Naive B cell (primary cell): ENCODE measurements around the gene TBX1. TPM values are rescaled to one million over a fixed set of nuclear protein-coding genes. Genes with fewer than 3 reads are reported as not detected.

Source experiments
- ATAC-seq, 2 donors: fragments of 150-1000 bp; cut with Tn5 transposase; 2 replicates each; pipeline ENCODE4 v1.10.0; 2021; ENCODE audit warnings: low read depth in 2 of 2, mild to moderate bottlenecking in 2 of 2, moderate library complexity in 2 of 2
- DNase-seq: peaks from one replicate; pipeline ENCODE4 v3.0.0; 2022
- H3K27ac Mint-ChIP-seq, 6 donors: one replicate each; pipeline ENCODE4 v1.8.0; 2020 to 2022; ENCODE audit warnings: mild to moderate bottlenecking in 6 of 6, mixed read lengths in 6 of 6, moderate library complexity in 5 of 6, inconsistent platforms in 2 of 6
- H3K27me3 Mint-ChIP-seq, 3 donors: one replicate each; pipeline ENCODE4 v1.8.0; 2021 to 2022; ENCODE audit warnings: mixed read lengths in 3 of 3, mild to moderate bottlenecking in 1 of 3
- H3K36me3 Mint-ChIP-seq, 2 donors: one replicate each; pipeline ENCODE4 v1.8.0; 2020 to 2022; ENCODE audit warnings: mixed read lengths in 2 of 2, inconsistent platforms in 1 of 2, mild to moderate bottlenecking in 1 of 2
- H3K4me1 Mint-ChIP-seq, 3 donors: one replicate each; pipeline ENCODE4 v1.8.0; 2020 to 2022; ENCODE audit warnings: mixed read lengths in 3 of 3, inconsistent platforms in 1 of 3, mild to moderate bottlenecking in 1 of 3, moderate library complexity in 1 of 3
- H3K4me3 Mint-ChIP-seq, 8 donors: one replicate each; pipeline ENCODE4 v1.8.0; 2020 to 2022; ENCODE audit warnings: mild to moderate bottlenecking in 8 of 8, mixed read lengths in 8 of 8, moderate library complexity in 8 of 8, inconsistent platforms in 2 of 8
- H3K9me3 Mint-ChIP-seq, 7 donors: one replicate each; pipeline ENCODE4 v1.8.0; 2020 to 2022; ENCODE audit warnings: mixed read lengths in 7 of 7, mild to moderate bottlenecking in 5 of 7, inconsistent platforms in 2 of 7, moderate library complexity in 1 of 7
- polyA plus RNA-seq, 6 donors: library from polyadenylated mRNA; unstranded; fragments of 300-500 nt; fragmentation: Illumina TruSeq; gene quantifications; one replicate each; pipeline ENCODE4 v1.2.3, GENCODE V29; 2021; ENCODE audit warnings: low read depth in 6 of 6

Gene TBX1
- polyA plus RNA-seq, 6 donors from 2014 or later = not detected

GRCh38 chr22:19745155-19746101 is 15.2 kb upstream of the TBX1 start:
- DNase-seq (no peak), ATAC-seq (no peak)
- Mint-ChIP-seq H3K27ac (no peak overlapping the region), H3K36me3 (no peaks in the 10 kb centered on the region), H3K4me3 (peak overlapping the region in 1 of 8 donors; percentile 15), H3K4me1 (no peaks in the 10 kb centered on the region), H3K9me3 (no peaks in the 10 kb centered on the region), H3K27me3 (peaks cover 0 to 20% (median 8%) of the 10 kb centered on the region in 3 donors)

- DNase-seq (no peak), ATAC-seq (no peak)
- H3K9me3 Mint-ChIP-seq = no peaks in the 10 kb centered on the region
- no peak overlapping the region for H3K4me3 Mint-ChIP-seq
- H3K27me3 Mint-ChIP-seq = peaks cover 0 to 26% (median 19%) of the 10 kb centered on the region in 3 donors
- no peaks in the 10 kb centered on the region for H3K4me1 Mint-ChIP-seq
- H3K27ac Mint-ChIP-seq = no peak overlapping the region
- H3K36me3 Mint-ChIP-seq = no peaks in the 10 kb centered on the region
Observed at GRCh38 chr22:19746726-19747125, 13.9 kb upstream of the TBX1 start.

- no peaks in the 10 kb centered on the region for H3K4me1 Mint-ChIP-seq
- peaks cover 2 to 28% (median 25%) of the 10 kb centered on the region in 3 donors for H3K27me3 Mint-ChIP-seq
- H3K36me3 Mint-ChIP-seq = no peaks in the 10 kb centered on the region
- no peak overlapping the region for H3K27ac Mint-ChIP-seq
- DNase-seq (no peak), ATAC-seq (no peak)
- no peaks in the 10 kb centered on the region for H3K9me3 Mint-ChIP-seq
- H3K4me3 Mint-ChIP-seq = no peak overlapping the region
Observed at GRCh38 chr22:19747551-19747950, 13.0 kb upstream of the TBX1 start.

GRCh38 chr22:19748139-19748538 is 12.4 kb upstream of the TBX1 start:
- no peak overlapping the region for H3K27ac Mint-ChIP-seq
- H3K36me3 Mint-ChIP-seq = no peaks in the 10 kb centered on the region
- peaks cover 5 to 34% (median 31%) of the 10 kb centered on the region in 3 donors for H3K27me3 Mint-ChIP-seq
- DNase-seq = no peak
- no peaks in the 10 kb centered on the region for H3K9me3 Mint-ChIP-seq
- H3K4me1 Mint-ChIP-seq = no peaks in the 10 kb centered on the region
- no peak for ATAC-seq
- H3K4me3 Mint-ChIP-seq = no peak overlapping the region

DNA sequence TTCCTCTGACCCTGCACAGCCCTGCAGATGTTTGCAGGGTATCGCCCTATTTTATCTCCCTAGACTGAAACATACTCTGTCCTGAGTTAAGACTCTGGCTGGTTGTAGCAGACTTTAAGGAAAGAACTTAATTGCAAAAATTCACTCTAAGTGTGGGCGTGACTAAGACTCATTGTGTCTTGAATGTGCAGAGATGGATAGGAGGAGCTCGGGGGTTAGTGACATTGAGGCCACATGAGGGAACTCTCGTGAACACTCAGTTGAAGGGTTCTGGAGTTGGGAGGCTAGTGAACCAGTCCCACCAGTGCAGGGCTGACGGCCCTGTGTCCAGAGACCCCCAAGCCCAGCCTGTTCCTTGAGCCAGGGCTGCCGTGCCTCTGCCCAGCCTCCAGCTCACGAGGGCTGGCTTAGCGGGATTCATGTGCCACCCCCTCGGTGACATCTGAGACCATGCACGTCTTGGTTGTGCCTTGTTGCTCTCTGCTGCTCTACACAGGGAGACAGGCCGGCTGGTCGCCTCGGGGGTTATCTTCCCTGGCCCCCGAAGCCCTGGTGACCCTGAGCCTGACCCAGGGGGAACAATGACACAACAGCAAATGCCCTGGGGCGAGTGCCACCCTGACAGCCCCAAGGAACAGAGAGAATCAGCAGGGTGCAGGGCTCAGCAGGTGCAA is 11.4 kb upstream of the TBX1 start:
- no peak overlapping the region for H3K4me3 Mint-ChIP-seq
- DNase-seq = no peak
- H3K36me3 Mint-ChIP-seq = no peaks in the 10 kb centered on the region
- no peaks in the 10 kb centered on the region for H3K9me3 Mint-ChIP-seq
- no peaks in the 10 kb centered on the region for H3K4me1 Mint-ChIP-seq
- no peak for ATAC-seq
- H3K27me3 Mint-ChIP-seq = peaks cover 10 to 42% (median 40%) of the 10 kb centered on the region in 3 donors
- no peak overlapping the region for H3K27ac Mint-ChIP-seq

- no peak for ATAC-seq
- peaks cover 13 to 50% (median 48%) of the 10 kb centered on the region in 3 donors for H3K27me3 Mint-ChIP-seq
- no peak for DNase-seq
- no peaks in the 10 kb centered on the region for H3K36me3 Mint-ChIP-seq
- H3K4me1 Mint-ChIP-seq = peaks cover 0 to under 1% (median 0%) of the 10 kb centered on the region in 3 donors
- H3K4me3 Mint-ChIP-seq = peak overlapping the region in 1 of 8 donors; percentile 29
- no peak overlapping the region for H3K27ac Mint-ChIP-seq
- no peaks in the 10 kb centered on the region for H3K9me3 Mint-ChIP-seq
Observed at GRCh38 chr22:19749876-19750275, 10.7 kb upstream of the TBX1 start.

DNA sequence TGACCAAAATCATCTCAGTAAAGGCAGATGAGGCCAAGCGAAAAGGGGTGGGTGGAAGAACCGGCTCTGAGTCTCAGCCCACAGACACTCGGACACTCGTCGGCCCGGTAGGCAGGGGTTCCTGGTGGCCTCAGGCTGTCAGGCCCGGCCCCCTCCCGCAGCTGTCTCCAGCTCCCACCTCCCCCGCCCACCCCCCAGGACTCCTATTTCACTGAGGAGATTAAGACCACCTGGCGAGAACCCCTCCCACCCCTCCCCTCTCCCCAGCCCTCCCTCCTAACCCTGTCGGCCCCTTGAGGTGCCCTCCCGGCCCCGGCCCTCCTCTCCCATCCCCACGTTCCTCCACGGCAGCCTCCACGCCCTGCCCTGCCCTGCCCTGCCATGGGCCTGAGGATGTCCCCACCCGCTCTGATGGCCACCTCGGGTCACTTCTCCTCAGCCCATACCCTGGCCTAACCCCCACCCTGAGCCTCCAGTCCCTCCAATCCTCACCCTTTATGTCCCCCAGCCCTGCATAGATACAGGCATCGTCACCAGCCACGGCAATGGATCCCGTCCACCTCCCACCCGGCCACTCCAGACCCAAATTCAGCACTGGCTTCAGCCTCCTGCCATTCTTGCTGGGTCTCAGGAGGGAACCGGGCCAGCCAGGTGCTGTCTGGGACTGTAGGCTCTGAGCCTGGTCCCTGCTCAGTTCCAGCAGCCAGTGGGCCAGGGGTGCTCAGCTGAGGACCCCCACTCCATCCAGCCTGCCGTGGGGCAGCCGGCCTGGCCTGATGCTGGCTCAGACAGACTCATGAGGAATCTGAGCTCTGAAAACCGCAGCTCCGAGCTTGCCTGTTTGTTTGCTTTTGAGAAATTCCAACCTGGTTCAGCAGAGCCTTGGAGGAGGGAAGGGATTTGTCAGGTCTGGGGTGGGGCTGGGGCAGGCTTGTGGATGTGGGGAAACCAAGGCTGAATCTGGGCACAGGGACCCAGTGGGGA is 9.8 kb upstream of the TBX1 start:
- ATAC-seq (no peak), DNase-seq (no peak)
- Mint-ChIP-seq H3K4me3 (no peak overlapping the region), H3K27me3 (peaks cover 17 to 56% (median 55%) of the 10 kb centered on the region in 3 donors), H3K9me3 (no peaks in the 10 kb centered on the region), H3K27ac (no peak overlapping the region), H3K36me3 (no peaks in the 10 kb centered on the region), H3K4me1 (peaks cover 2 to 6% (median 2%) of the 10 kb centered on the region in 3 donors)

DNA sequence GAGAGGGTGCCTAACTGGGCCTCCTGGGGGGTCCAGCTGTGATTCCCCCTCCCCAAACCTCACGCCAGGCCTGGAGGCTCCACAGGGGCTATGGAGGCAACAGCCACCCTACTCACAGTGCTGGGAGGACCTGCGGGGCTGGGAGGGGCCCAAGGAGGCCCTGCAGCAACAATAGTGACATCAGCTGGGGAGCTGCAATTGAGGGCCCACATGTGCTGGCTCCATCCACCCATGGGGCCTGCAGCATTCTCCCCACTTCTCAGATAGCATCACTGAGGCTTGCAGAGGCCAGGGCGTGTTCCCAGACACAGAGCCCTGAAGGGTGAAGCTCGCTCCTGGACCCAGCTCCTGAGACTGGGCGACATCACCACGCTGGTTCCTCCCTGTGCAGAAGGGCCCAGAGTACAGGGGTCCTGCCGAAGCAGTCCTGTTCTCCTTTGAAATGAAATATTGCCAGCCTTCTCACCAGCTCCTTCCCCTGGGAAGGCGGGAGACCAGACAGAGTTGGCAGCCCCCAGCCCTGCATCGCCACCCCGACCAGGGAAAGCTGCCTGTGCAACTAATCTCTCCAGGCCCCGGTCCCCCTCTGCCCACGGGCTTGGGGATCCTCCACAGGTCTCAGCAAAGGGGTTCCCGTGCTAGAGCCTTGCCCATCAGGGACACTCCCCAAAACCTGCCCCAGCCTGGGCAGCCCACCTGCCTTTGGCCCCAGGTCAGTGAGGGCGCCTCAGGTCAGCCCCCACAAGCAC is 8.9 kb upstream of the TBX1 start:
- DNase-seq = no peak
- ATAC-seq = no peak
- no peaks in the 10 kb centered on the region for H3K36me3 Mint-ChIP-seq
- peaks cover 20 to 64% (median 60%) of the 10 kb centered on the region in 3 donors for H3K27me3 Mint-ChIP-seq
- H3K27ac Mint-ChIP-seq = no peak overlapping the region
- H3K4me3 Mint-ChIP-seq = no peak overlapping the region
- no peaks in the 10 kb centered on the region for H3K9me3 Mint-ChIP-seq
- peaks cover 10 to 13% (median 11%) of the 10 kb centered on the region in 3 donors for H3K4me1 Mint-ChIP-seq

- H3K9me3 Mint-ChIP-seq = no peaks in the 10 kb centered on the region
- no peaks in the 10 kb centered on the region for H3K36me3 Mint-ChIP-seq
- no peak overlapping the region for H3K4me3 Mint-ChIP-seq
- ATAC-seq (no peak), DNase-seq (no peak)
- H3K27ac Mint-ChIP-seq = no peak overlapping the region
- peaks cover 19 to 23% (median 21%) of the 10 kb centered on the region in 3 donors for H3K4me1 Mint-ChIP-seq
- peaks cover 27 to 77% (median 68%) of the 10 kb centered on the region in 3 donors for H3K27me3 Mint-ChIP-seq
Observed at GRCh38 chr22:19753090-19753842, 7.3 kb upstream of the TBX1 start.

DNA sequence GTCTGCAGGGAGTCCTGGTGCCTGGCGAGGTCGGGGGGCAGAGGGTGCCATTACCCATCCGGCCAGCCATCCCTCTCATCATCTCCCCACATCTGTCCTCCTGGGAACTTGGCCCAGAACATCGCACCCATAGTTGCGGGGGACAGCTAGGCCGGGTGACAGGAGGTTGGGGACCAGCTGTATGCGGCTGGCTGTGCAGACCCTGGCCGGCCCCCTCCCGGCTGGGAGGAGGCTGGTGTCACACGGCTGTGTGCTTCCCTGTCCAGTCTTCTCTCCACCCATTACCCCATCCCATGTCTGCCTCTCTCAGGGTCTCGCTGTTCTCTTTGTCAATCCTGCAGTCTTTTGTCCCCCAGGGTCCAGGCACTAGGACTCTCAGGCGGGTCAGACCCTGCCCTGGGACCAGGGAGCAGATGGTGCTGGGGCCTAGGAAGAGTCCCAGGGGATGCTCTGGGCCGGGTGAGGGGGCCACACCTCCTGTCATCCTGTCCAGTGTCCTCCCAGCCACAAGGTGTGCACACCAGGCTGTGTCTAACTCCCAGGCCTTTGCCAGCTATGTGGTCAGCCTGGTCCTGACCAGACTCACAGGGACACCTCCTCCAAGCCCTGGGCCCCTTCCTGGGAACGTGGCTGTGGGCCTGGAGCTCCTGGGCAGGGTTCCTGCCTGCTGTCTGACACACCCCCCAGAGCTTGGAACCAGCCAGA is 6.4 kb upstream of the TBX1 start:
- DNase-seq (no peak), ATAC-seq (no peak)
- Mint-ChIP-seq H3K4me3 (peak overlapping the region in 3 of 8 donors; percentile 25 to 82 (median 61)), H3K9me3 (no peaks in the 10 kb centered on the region), H3K27me3 (peaks cover 27 to 74% (median 63%) of the 10 kb centered on the region in 3 donors), H3K36me3 (no peaks in the 10 kb centered on the region), H3K27ac (no peak overlapping the region), H3K4me1 (peaks cover 19 to 23% (median 21%) of the 10 kb centered on the region in 3 donors)

- Mint-ChIP-seq H3K27ac (no peak overlapping the region), H3K4me1 (peaks cover 22 to 29% (median 24%) of the 10 kb centered on the region in 3 donors), H3K4me3 (peak overlapping the region in 5 of 8 donors; percentile 9 to 82 (median 25)), H3K9me3 (peaks cover 0 to under 1% (median 0%) of the 10 kb centered on the region in 7 donors), H3K27me3 (peaks cover 29 to 76% (median 63%) of the 10 kb centered on the region in 3 donors), H3K36me3 (peaks cover under 1 to 4% of the 10 kb centered on the region in 2 donors)
- ATAC-seq (no peak), DNase-seq (no peak)
Observed at GRCh38 chr22:19754701-19755144, 5.9 kb upstream of the TBX1 start.
